Endothelial cell of umbilical vein (primary cell): Measurements from ENCODE around the gene FMR1NB. TPM values are rescaled to one million over a fixed set of nuclear protein-coding genes. Genes with fewer than 3 reads are reported as not detected.

Experiments
- BruUV-seq: library from RNA; stranded (reverse); fragments of 400-500 nt; replicated peaks from 2 replicates; lab custom pipeline; 2021; lab: Mats Ljungman, UMichigan
- CTCF ChIA-PET: fragments of 300-600, 350-600 bp; sonication (Branson Sonifier 250); formaldehyde crosslinking; loops from one replicate; lab custom pipeline; 2021; ENCODE audit warnings: antibody characterized with exemption, inconsistent platforms; lab: Charles Lee
- POLR2A ChIA-PET: fragments of 300-600, 350-600 bp; sonication (Branson Sonifier 250); formaldehyde crosslinking; loops from one replicate; lab custom pipeline; 2021; ENCODE audit warnings: antibody characterized with exemption, inconsistent platforms; lab: Charles Lee
- DNase-seq: peaks from one replicate; pipeline ENCODE4 v3.0.0-alpha.2; 2011; ENCODE audit warnings: low read depth, low spot score
- FAIRE-seq: peaks from 2 replicates; lab custom pipeline; 2011; peaks lifted over from hg19 to GRCh38; lab: Jason Lieb, UNC
- H2AFZ ChIP-seq: 2 replicates; pipeline ENCODE4 v1.6.0; 2012; ENCODE audit warnings: low read depth, low read length, control low read depth, inconsistent platforms
- H3K27ac ChIP-seq: 2 replicates; pipeline ENCODE4 v1.5.1; 2011; ENCODE audit warnings: low read depth, mild to moderate bottlenecking, control low read depth, low read length, moderate library complexity; ENCODE audit not compliant: insufficient read depth
- H3K27me3 ChIP-seq, 2 experiments: 2 replicates each; pipeline versions ENCODE4 v1.6.0 to v1.6.1; 2011; ENCODE audit warnings: low read length in 2 of 2, mixed read lengths in 1 of 2; ENCODE audit not compliant: control insufficient read depth in 2 of 2, insufficient read depth in 2 of 2
- H3K36me3 ChIP-seq, 2 experiments: 2 replicates in 1 of 2; 3 replicates in 1 of 2; pipeline ENCODE4 v1.5.1; 2011; ENCODE audit warnings: low read length in 2 of 2, mild to moderate bottlenecking in 1 of 2, moderate library complexity in 1 of 2; ENCODE audit not compliant: control insufficient read depth in 2 of 2, insufficient read depth in 2 of 2; ENCODE audit errors: extremely low read depth in 1 of 2
- H3K4me1 ChIP-seq: 3 replicates; pipeline ENCODE4 v1.5.1; 2011; ENCODE audit warnings: mild to moderate bottlenecking, low read length; ENCODE audit not compliant: control insufficient read depth, insufficient read depth; ENCODE audit errors: extremely low read depth
- H3K4me2 ChIP-seq: 2 replicates; pipeline ENCODE4 v1.6.1; 2011; ENCODE audit warnings: low read length, control low read depth, mixed read lengths; ENCODE audit not compliant: insufficient read depth
- H3K4me3 ChIP-seq, 3 experiments: fragments of 200-600 bp in 1 of 3; sonication (generic), shearing (Covaris generic) in 1 of 3; replicated peaks in 1 of 3; 2 replicates each; pipeline ENCODE4 v1.5.1; 2011 to 2016; ENCODE audit warnings: control low read depth in 3 of 3, low read length in 3 of 3, mild to moderate bottlenecking in 2 of 3, inconsistent platforms in 1 of 3, low read depth in 1 of 3, moderate library complexity in 1 of 3; ENCODE audit not compliant: insufficient read depth in 1 of 3
- H3K79me2 ChIP-seq: 2 replicates; pipeline ENCODE4 v1.6.0; 2012; ENCODE audit warnings: low read length, inconsistent platforms; ENCODE audit not compliant: control insufficient read depth, insufficient read depth
- H3K9ac ChIP-seq: replicated peaks from 2 replicates; pipeline ENCODE3; 2011; ENCODE audit warnings: low read length, control low read depth; ENCODE audit not compliant: insufficient read depth; ENCODE audit errors: extremely low read depth
- H3K9me1 ChIP-seq: replicated peaks from 3 replicates; pipeline ENCODE4 v1.6.0; 2011; ENCODE audit warnings: mild to moderate bottlenecking, low read length; ENCODE audit not compliant: control insufficient read depth, insufficient read depth; ENCODE audit errors: extremely low read depth
- H3K9me3 ChIP-seq: replicated peaks from 2 replicates; pipeline ENCODE4 v1.5.1; 2012; ENCODE audit warnings: low read length, inconsistent platforms; ENCODE audit not compliant: control insufficient read depth, insufficient read depth
- H4K20me1 ChIP-seq: replicated peaks from 2 replicates; pipeline ENCODE3; 2011; ENCODE audit warnings: mild to moderate bottlenecking, low read length; ENCODE audit not compliant: control insufficient read depth, insufficient read depth; ENCODE audit errors: extremely low read depth
- EZH2 ChIP-seq: IDR thresholded peaks from 2 replicates; pipeline ENCODE4 v1.6.1; 2012; ENCODE audit warnings: borderline replicate concordance, low read depth, mild to moderate bottlenecking, moderate library complexity, low read length, inconsistent platforms; ENCODE audit not compliant: severe bottlenecking
- FOS ChIP-seq: IDR thresholded peaks from 2 replicates; pipeline ENCODE4 v1.6.1; 2011; ENCODE audit warnings: mild to moderate bottlenecking, low read length, moderate library complexity, borderline replicate concordance; ENCODE audit not compliant: insufficient read depth
- JUN ChIP-seq: IDR thresholded peaks from 2 replicates; pipeline ENCODE4 v1.6.1; 2011; ENCODE audit warnings: borderline replicate concordance, low read depth; ENCODE audit not compliant: insufficient read length, insufficient read depth
- MYC ChIP-seq: IDR thresholded peaks from one replicate; pipeline ENCODE4 v1.6.1; 2011; ENCODE audit warnings: mild to moderate bottlenecking, low read depth, low read length
- POLR2A ChIP-seq: IDR thresholded peaks from 2 replicates; pipeline ENCODE4 v1.6.1; 2012; ENCODE audit warnings: low read depth, mild to moderate bottlenecking, control low read depth, low read length
- POLR2AphosphoS5 ChIP-seq: IDR thresholded peaks from 2 replicates; pipeline ENCODE4 v1.6.1; 2012; ENCODE audit warnings: low read depth, mild to moderate bottlenecking, control low read depth, low read length, moderate library complexity; ENCODE audit not compliant: insufficient read depth
- dilution Hi-C: fragments of 300-500 bp; cut with MboI; formaldehyde crosslinking; loops from one replicate; pipeline ENCODE4 v1.15.0; 2019; ENCODE audit warnings: low sequenced_read_pairs; ENCODE audit not compliant: extremely low pct_ligation_motif_present
- intact Hi-C: fragments of 100-400 bp; cut with micrococcal nuclease; formaldehyde crosslinking; loops from one replicate; pipeline ENCODE4 v1.10.0; 2022
- polyA plus RNA-seq, 4 experiments: library from polyadenylated mRNA; depleted of rRNA in 3 of 4; stranded (reverse) in 3 of 4; unstranded in 1 of 4; fragments of >200 nt; gene quantifications; 2 replicates each; pipeline versions ENCODE4 v1.2.1 to v1.2.3, GENCODE V29; 2011 to 2012; ENCODE audit warnings: missing spikeins in 1 of 4
- total RNA-seq: library from RNA; stranded (reverse); gene quantifications from 2 replicates; pipeline ENCODE4 v1.2.3, GENCODE V29; 2021

FMR1NB gene
- total and polyA plus RNA-seq, 2 donors (not counting 3 experiments of a cell fraction or from before 2014, with no cell fraction given) = not detected

- CTCF ChIA-PET = no interaction called here
- Histone ChIP-seq H3K36me3 (no peaks in the 10 kb centered on the region), H3K9me3 (no peaks in the 10 kb centered on the region), H3K27ac (no peak overlapping the region), H3K27me3 (no peaks in the 10 kb centered on the region), H3K4me3 (no peak overlapping the region), H3K4me2 (no peak overlapping the region), H3K79me2 (no peaks in the 10 kb centered on the region), H3K9ac (no peak overlapping the region), H3K4me1 (no peaks in the 10 kb centered on the region), H2AFZ (no peak overlapping the region), H4K20me1 (no peaks in the 10 kb centered on the region), H3K9me1 (no peaks in the 10 kb centered on the region)
- no TSS peak for BruUV-seq
- dilution Hi-C loops = no loop called here
- POLR2A ChIA-PET = no interaction called here
- no peak for DNase-seq
- intact Hi-C loops = no loop called here
- no peak for TF ChIP-seq POLR2AphosphoS5
- no peak for TF ChIP-seq POLR2A
- TF ChIP-seq EZH2 = no peak
- no peak for TF ChIP-seq MYC
- no peak for FAIRE-seq
These were observed 55.9 kb downstream of the FMR1NB start for GRCh38 chrX:148037020-148037419.

- dilution Hi-C loops = no loop called here
- CTCF ChIA-PET = no interaction called here
- no peak for DNase-seq
These were observed 62.2 kb downstream of the FMR1NB start for GRCh38 chrX:148043271-148043855.

More at GRCh38 chrX:148043271-148043855, 62.2 kb downstream of the FMR1NB start:
- POLR2A ChIA-PET = no interaction called here
- Histone ChIP-seq H2AFZ (no peak overlapping the region), H4K20me1 (no peaks in the 10 kb centered on the region), H3K9ac (no peak overlapping the region), H3K4me3 (no peak overlapping the region), H3K27me3 (no peaks in the 10 kb centered on the region), H3K9me3 (no peaks in the 10 kb centered on the region), H3K27ac (no peak overlapping the region), H3K79me2 (no peaks in the 10 kb centered on the region), H3K4me1 (no peaks in the 10 kb centered on the region), H3K36me3 (no peaks in the 10 kb centered on the region), H3K4me2 (no peak overlapping the region), H3K9me1 (no peaks in the 10 kb centered on the region)
- no peak for FAIRE-seq
- intact Hi-C loops = no loop called here
- TF ChIP-seq FOS = no peak
- TF ChIP-seq MYC = no peak
- TF ChIP-seq JUN = no peak
- no TSS peak for BruUV-seq
